GM21786 (cell line): ENCODE results near the gene REV3L.
A peak's percentile ranks its signal among the peaks of the same experiment; 100 is the strongest.
"Not testable (repeated sequence)": the region's sequence is repeated elsewhere in the genome, so short reads cannot be mapped to it uniquely, and the experiment has no call there.

ENCODE experiments used
- ATAC-seq: cut with Tn5 transposase; IDR thresholded peaks from one replicate; pipeline ENCODE4 v1.9.1; 2021; ENCODE audit not compliant: unreplicated experiment

REV3L gene

DNA sequence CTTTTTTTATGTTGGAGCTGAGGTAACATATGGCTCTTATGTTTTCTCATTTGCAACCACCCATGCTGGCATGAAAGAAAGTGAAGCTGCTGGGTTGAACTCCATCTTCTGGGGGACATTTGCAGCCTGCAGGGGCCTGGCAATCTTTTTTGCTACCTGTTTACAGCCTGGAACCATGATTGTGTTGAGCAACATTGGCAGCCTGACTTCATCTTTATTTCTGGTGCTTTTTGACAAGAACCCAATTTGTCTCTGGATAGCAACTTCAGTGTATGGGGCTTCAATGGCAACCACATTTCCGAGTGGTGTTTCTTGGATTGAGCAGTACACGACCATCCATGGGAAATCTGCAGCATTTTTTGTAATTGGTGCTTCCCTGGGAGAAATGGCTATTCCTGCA, 216.7 kb downstream of the REV3L start:
- no peak for ATAC-seq

DNA sequence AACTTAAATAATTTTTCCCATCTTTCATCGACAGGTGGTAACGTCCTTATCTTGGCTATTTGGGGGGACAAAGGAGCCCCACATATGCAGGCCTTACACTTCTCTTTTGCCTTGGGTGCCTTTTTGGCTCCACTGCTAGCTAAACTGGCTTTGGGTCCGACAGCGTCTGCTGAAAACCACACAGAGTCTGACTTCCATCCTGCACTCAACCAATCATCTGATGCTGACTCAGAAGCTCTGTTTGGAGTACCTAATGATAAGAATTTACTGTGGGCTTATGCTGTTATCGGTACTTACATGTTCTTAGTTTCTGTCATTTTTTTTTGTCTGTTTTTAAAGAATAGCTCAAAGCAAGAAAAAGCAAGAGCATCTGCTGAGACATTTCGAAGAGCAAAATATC, 217.2 kb downstream of the REV3L start:
- ATAC-seq, result no peak

DNA sequence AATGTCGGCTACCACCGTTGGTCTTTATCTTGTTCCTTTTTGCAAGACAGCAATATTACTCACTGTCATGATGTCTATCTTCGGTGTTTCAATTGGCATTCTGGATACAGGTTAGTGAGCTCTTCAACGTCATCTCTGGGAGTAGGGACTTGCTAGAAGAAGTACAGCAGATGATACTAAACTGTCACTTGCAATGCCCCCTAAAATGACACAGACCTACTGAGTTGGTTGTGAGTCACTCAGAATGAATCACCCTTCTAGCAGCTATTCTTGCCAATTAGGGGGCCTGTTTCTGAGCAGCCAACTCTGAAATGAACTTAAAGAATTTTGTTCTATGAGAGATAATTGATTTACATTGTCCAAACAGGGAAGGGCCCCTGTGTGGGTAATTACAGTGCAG, 219.2 kb downstream of the REV3L start:
- ATAC-seq, result no peak

DNA sequence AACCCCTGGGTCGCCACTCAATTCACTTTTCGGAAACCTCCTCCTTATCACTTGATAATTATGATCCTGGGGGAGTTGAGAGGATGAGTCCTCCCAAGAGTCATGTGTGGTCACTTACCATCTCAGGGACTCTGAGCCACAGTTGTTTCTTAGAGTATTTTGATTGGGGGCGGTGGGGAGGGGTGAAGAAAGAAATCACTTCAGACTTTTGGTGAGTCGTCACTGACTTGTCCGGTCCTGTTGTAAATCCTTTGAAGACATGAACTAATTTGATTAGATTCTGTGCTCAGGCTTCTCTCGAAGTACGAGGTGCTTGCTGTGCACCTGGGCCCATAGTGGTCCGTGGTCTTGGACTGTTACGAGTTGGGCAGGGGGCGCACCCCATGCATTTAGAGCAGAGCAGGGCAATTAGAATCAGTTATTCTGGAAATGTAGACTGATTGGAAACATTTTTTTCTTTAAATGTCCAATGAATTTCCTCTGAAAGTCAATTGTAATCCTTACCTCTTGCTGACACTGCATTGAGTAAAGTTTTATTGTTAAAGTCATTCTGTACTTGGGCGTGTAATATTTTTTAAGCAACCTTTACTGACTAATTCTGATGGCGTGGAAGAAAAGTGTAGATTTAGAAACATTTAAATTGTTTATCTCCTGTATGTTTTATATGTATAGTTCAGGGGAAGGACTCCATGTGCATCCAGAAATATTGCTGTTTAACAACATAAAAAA, 222.3 kb downstream of the REV3L start:
- ATAC-seq, result no peak

DNA sequence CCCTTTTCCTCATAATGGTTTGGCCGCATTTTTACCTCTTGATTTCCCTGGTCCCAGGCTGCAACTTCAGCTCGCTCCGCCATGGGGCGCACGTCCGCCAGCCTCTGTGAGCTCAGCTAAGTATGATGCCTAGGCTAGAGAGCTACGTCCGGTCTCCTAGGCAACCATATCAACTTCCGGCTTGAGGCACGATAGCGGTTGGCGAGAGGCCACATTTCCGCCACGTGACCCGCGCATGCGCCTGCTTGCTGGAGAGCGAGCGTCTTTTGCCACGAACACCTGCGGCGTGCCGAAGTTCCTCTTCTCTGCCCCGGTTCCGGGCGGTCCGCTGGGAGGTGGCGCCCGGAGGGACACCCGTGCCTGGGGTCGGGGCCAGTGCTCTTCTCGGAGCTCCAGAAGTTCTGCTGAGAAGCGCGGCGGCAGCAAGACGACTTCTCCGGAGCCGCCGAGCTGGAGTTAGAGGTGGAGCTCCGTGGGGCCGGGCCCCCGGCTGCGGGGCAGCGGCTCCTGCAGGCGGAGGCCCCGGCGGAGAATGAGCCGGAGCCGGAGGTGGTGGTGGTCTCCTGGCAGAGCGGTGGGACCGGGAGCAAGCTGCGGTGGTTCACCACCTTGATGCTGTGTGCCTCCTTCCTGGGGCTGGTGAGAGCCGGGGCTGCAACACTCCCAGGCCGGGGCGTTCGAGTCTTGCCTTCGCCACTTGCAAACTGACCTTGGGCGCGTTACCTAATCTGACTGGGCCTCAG, 223.8 kb downstream of the REV3L start:
- peak; percentile 98 for ATAC-seq

DNA sequence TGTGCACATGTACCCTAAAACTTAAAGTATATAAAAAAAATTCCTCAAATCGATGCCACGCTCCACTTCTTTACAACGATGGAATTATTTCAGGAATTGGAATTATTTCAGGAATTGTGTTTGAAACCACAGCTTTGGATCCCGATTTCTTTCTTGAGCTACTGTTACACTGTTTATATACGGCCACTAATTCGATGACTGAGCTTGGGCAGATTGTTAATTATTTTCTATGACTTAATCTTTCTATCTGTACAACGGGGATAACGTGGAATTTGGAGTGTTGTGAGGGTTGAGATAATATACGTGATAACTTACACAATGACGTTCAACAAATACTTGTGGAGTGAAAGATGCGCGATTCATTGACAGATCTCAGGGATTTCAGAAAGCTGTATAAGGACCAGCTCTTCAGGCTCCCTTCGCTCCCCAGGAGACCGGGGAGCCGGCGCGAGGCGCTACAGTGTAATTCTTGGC, 224.4 kb downstream of the REV3L start:
- ATAC-seq, result no peak

DNA sequence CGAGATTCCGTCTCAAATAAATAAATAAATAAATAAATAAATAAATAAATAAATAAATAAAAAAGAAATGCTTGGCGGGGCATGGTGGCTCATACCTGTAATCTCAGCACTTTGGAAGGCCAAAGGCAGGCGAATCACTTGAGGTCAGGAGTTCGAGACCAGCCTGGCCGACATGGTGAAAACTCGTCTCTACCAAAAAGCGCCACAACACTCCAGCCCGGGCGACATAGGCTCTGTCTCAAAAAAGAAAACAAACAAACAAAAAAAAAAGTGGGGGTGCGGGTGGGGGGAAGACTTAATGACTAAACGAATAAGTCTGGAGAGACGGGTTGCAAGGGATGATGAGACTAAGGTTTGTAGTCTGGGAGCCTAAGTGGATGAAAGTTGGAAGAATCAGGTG, 225.0 kb downstream of the REV3L start:
- ATAC-seq, result no peak

DNA sequence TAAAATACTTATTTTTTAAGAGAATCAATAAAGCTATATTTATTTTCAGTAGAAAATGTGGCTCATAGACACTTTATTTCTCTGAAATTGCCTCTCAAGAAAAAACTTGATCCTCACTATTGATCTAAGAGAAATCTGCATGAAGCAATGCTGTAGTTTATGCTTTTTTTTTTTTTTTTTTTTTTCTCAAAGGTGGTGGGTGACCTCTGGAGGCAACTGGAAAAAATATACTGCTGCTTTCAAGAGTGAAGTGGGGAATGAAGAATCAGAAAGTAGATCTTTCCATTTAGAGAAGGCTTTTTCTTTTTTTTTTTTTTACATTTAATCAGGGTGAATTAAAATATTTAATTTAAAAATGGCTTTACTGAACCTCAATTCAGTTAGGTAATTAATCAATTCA, 226.4 kb downstream of the REV3L start:
- ATAC-seq, result no peak

DNA sequence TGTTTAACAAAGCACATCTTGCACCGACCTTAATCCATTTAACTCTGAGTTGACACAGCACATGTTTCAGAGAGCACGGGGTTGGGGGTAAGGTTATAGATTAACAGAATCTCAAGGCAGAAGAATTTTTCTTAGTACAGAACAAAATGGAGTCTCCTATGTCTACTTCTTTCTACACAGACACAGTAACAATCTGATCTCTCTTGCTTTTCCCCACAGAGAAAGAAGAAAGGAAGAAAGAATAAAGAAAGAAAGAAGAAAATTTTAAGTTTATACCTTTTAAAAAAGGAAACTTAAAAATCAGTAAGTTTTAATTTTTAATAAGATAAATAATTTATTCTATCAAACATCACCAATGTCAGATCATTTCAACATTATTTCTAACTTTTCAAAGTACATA, 227.2 kb downstream of the REV3L start:
- not testable (repeated sequence) for ATAC-seq

DNA sequence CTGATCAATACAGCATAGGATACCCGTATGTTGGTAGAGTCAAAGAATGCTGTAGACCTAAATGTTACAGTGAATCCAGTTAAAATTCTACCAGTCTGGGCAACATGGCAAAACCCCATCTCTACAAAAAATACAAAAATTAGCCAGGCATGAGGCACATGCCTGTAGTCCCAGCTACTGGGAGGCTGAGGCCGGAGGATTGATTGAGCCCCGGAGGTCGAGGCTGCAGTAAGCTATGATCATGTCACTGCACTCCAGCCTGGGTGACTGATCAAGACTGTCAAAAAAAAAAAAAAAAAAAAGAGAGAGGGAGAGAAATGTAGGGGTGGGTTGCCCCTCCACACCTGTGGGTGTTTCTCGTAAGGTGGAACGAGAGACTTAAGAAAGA, 228.2 kb downstream of the REV3L start:
- no peak for ATAC-seq

DNA sequence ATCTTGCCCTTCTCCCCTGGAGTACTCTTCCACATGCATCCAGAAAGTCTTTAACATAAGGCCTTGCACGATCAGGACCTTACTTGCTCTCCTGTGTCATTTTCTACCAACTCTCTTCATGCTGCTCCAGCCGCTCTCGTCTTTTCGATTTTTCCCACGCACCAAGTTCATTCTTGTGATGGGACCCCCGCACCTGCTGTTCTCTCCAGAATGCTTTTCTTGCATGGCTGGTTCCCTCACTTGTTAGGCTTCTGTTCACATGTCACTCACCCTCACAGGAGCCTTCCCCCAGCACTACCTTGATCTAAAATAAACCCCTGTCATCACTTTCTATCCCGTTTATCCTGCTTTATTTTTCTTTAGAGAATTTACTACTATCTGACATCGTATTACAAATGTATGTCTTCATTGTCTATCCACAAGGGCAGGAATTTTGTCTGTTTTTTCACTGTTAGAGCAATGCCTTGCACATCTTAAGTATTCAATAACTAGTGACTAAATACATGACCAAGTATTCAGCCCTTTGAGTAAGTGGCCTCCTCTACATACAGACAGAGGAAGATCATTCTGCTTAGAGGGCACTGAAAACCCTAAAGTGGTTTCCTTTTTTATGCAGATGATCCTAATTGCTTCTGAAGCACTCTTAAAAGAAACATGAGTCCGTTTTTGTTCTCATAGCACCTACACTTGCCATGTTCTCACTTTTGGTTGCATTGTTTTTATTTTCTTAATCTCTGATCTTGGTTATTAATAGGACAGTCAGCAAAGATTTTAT, 228.8 kb downstream of the REV3L start:
- no peak for ATAC-seq

DNA sequence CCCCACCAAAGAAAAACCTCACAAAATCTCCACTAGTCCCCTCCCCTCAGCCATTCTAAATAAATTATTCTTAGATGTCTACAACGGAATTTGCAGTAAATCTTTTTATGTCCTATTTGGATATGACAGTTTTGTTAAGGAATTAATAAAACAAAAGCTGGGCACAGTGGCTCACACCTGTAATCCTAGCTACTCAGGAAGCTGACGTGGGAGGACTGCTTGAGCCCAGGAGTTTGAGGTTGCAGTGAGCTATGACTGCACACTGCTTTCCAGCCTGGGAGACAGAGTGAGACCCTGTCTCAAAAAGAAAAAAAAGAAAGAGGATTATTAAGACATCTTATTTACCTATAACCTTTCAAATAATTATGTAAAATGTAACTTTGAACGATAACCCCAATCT, 230.3 kb downstream of the REV3L start:
- ATAC-seq, result no peak

DNA sequence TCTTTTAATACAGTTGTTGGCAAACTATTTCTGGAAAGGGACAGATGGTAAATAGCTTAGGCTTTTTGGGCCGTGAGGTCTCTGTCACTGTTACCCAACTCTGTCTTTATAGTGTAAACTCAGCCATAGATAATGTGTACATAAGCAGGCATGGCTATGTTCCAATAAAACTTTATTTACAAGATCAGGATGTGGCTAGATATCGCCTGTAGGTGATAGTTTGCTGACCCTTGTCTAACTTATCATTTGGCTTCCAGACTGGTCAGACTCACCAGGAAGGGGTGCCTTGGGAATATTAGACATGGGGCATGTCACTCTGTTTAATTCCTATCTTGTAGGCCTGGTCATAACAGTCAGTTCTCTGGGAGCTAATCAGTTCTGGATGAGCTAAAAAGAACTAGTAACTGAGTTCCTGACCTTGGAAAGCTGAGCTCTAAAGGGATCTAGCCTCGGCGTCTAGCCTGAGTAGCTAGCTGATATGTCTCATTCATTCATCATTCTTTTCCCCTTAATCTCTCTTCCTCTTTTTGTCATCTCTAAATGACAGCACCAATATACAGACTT, 232.1 kb downstream of the REV3L start:
- no peak for ATAC-seq
